Measurements from ENCODE around the gene DCLK1. TPM values are rescaled to one million over a fixed set of nuclear protein-coding genes. Genes with fewer than 3 reads are reported as not detected.

DCLK1 gene
- total and polyA plus RNA-seq, 7 donors: 0.98 to 15.1 (median 3.9) TPM

DNA sequence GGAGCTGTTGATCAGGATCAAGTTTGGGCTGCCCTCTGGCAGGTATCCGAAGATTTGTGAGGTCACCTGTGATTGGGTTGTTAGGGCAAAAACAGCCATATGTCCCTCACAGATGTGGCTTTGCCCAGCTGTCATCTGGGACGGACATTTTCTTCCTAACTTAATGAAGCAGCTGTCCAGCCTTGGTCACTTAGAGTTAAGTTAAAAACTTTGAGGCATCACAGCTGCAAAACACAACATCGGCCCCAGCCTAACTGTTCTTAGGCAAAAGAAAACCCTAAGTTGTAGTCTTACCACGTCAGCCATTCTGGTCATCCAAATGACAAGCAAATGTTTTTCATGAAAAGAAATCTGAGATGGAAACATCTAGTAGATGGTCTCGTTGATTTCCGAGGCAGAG is 318.4 kb downstream of the DCLK1 start:
- ATAC-seq (no peak), DNase-seq (no peak)
- TF ChIP-seq, protein P1, sequence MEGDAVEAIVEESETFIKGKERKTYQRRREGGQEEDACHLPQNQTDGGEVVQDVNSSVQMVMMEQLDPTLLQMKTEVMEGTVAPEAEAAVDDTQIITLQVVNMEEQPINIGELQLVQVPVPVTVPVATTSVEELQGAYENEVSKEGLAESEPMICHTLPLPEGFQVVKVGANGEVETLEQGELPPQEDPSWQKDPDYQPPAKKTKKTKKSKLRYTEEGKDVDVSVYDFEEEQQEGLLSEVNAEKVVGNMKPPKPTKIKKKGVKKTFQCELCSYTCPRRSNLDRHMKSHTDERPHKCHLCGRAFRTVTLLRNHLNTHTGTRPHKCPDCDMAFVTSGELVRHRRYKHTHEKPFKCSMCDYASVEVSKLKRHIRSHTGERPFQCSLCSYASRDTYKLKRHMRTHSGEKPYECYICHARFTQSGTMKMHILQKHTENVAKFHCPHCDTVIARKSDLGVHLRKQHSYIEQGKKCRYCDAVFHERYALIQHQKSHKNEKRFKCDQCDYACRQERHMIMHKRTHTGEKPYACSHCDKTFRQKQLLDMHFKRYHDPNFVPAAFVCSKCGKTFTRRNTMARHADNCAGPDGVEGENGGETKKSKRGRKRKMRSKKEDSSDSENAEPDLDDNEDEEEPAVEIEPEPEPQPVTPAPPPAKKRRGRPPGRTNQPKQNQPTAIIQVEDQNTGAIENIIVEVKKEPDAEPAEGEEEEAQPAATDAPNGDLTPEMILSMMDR (IDR thresholded peaks at IDR 0.05): no peak
- Histone ChIP-seq H3K4me3 (no peak overlapping the region), H3K4me1 (no peaks in the 10 kb centered on the region), H3K27ac (no peak overlapping the region), H3K27me3 (ENCODE audit: insufficient read depth in 3 of 3, low read length in 2 of 3) (peaks cover 0 to 2% (median 0%) of the 10 kb centered on the region in 3 donors), H3K36me3 (ENCODE audit: insufficient read depth in 1 of 2, low read depth in 1 of 2) (no peaks in the 10 kb centered on the region), H3K9me3 (no peaks in the 10 kb centered on the region)
- WGBS, 3 donors: 20 to 27% (median 24%) methylated on average over 6 of the region's 6 CpGs
- intact Hi-C loops (cut with DNase I): no loop called here

DNA sequence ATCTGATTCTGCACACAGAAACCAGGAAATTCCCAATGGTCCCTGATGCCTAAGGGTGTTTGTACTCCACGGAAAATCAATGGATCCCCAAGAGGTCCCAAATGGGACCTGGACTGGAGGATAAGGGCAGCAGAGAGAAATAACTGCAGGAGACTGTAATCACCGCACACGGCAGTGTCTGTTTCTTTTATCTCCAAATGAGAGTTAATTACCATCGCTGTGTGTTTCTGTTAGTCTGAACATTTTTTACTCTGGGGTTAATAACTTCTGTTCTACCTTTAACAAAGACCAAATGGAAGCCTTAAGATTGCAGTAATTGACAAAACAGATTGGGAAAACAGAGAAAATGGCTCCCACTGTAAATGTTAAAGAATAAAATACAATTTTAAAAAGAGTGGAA is 320.9 kb downstream of the DCLK1 start:
- 92 to 97% (median 95%) methylated on average over 4 of the region's 4 CpGs for WGBS, 3 donors
- Histone ChIP-seq H3K36me3 (ENCODE audit: insufficient read depth in 1 of 2, low read depth in 1 of 2) (no peaks in the 10 kb centered on the region), H3K27ac (no peak overlapping the region), H3K9me3 (no peaks in the 10 kb centered on the region), H3K27me3 (ENCODE audit: insufficient read depth in 3 of 3, low read length in 2 of 3) (peaks cover 0 to 6% (median 0%) of the 10 kb centered on the region in 3 donors), H3K4me1 (no peaks in the 10 kb centered on the region), H3K4me3 (no peak overlapping the region)
- TF ChIP-seq, protein P1 (IDR thresholded peaks at IDR 0.05): no peak
- ATAC-seq (no peak), DNase-seq (no peak)
- intact Hi-C loops (cut with DNase I): no loop called here

DNA sequence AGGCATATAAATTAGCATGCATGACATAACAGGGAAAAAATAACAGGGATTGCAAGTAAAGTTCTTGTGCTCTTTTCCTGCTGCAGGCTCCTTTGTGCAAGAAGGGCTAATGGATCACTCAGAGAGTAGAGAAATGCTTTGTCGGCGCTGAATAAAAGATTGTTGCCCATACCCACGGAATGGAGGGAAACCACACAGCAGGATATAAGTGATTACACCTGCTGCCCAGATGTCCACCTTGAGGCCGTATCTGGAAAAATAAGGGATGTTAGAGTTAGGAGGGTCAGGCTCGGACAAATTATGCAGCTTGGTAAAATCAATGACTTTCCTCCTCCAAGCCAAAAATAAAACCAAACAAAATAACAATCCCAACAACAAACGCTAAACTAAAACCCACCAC is 322.3 kb downstream of the DCLK1 start:
- Histone ChIP-seq H3K36me3 (ENCODE audit: insufficient read depth in 1 of 2, low read depth in 1 of 2) (no peaks in the 10 kb centered on the region), H3K9me3 (no peaks in the 10 kb centered on the region), H3K4me1 (no peaks in the 10 kb centered on the region), H3K27me3 (ENCODE audit: insufficient read depth in 3 of 3, low read length in 2 of 3) (peaks cover 0 to 6% (median 0%) of the 10 kb centered on the region in 3 donors), H3K4me3 (no peak overlapping the region), H3K27ac (no peak overlapping the region)
- 90 to 94% (median 92%) methylated on average over 6 of the region's 6 CpGs for WGBS, 3 donors
- DNase-seq: no peak
- no peak for ATAC-seq
- intact Hi-C loops (cut with DNase I): no loop called here
- TF ChIP-seq, protein P1 (IDR thresholded peaks at IDR 0.05): no peak

DNA sequence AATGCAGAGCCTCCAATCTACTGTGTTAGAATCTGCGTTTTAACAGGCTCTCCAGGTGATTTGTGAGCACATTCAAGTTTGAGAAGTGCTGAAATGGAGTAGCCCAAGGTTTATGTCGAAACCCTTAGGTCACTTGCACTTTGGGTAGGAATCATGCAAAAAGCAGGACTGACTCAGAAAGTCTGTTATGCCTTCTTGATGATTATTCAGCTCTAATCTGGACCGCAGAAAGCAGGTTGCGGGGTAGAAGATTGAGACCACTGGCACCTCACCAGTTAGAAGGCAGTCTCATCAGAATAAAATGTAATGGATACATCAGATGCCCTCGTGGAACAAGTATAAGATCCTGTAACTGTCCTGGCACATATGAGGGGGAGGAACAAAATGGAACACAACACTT is 326.3 kb downstream of the DCLK1 start:
- WGBS, 3 donors: 78 to 83% (median 82%) methylated on average over 5 of the region's 5 CpGs
- no peaks in the 10 kb centered on the region for H3K4me1 ChIP-seq
- intact Hi-C loops (cut with DNase I): no loop called here
- no peak overlapping the region for H3K4me3 ChIP-seq
- ATAC-seq (no peak), DNase-seq (no peak)
- TF ChIP-seq, protein P1 (IDR thresholded peaks at IDR 0.05): no peak
- H3K27ac ChIP-seq: no peak overlapping the region
- no peaks in the 10 kb centered on the region for H3K9me3 ChIP-seq
- no peaks in the 10 kb centered on the region for H3K36me3 ChIP-seq (ENCODE audit: insufficient read depth in 1 of 2, low read depth in 1 of 2)
- H3K27me3 ChIP-seq (ENCODE audit: insufficient read depth in 3 of 3, low read length in 2 of 3): peaks cover 0 to 6% (median 0%) of the 10 kb centered on the region in 3 donors

DNA sequence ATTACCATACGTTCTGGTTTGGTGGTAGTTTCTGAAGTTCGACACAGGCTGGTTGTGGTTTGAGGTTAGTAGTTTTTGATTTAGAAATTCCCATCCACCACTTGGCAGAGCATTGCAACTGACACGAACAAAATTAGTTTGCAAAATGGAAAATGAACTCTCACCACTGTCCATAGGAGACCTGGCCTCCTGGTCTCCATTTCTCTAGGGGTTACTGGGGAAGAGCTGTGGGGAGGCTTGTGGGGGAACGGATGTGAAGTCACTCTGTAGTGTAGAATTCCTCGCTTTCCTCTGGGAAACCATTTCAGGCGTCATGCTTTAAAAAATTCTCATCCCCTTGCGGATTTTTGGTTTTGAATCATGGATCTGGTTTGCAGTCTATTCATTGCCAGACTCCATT is 333.2 kb downstream of the DCLK1 start:
- ATAC-seq (peak in 3 of 4 donors; percentile 25 to 44 (median 37)), DNase-seq (no peak)
- H3K27me3 ChIP-seq (ENCODE audit: insufficient read depth in 3 of 3, low read length in 2 of 3): no peaks in the 10 kb centered on the region
- TF ChIP-seq, protein P1 (IDR thresholded peaks at IDR 0.05): no peak
- H3K36me3 ChIP-seq (ENCODE audit: insufficient read depth in 1 of 2, low read depth in 1 of 2): no peaks in the 10 kb centered on the region
- no peaks in the 10 kb centered on the region for H3K4me1 ChIP-seq
- H3K4me3 ChIP-seq: no peak overlapping the region
- 69 to 80% (median 72%) methylated on average over 7 of the region's 7 CpGs for WGBS, 3 donors
- no peaks in the 10 kb centered on the region for H3K9me3 ChIP-seq
- intact Hi-C loops (cut with DNase I): no loop called here
- no peak overlapping the region for H3K27ac ChIP-seq
